ENCODE results near the gene C1QA. TPM values are rescaled to one million over a fixed set of nuclear protein-coding genes. Genes with fewer than 3 reads are reported as not detected.

C1QA gene
- total RNA-seq, 4 donors from 2014 or later: 7.2 to 24.3 (median 16.4) TPM

GRCh38 chr1:22683547-22683946 lies 47.1 kb downstream of the C1QA start:
- Histone ChIP-seq H3K9me3 (no peaks in the 10 kb centered on the region), H3K36me3 (no peaks in the 10 kb centered on the region), H3K4me3 (no peak overlapping the region), H3K27ac (no peak overlapping the region), H3K4me1 (no peaks in the 10 kb centered on the region), H3K27me3 (peaks cover 18% of the 10 kb centered on the region)
- 65% methylated on average over 1 of the region's 1 CpG for WGBS
- no peak for DNase-seq (ENCODE audit: low spot score in 2 of 2)
- TF ChIP-seq CTCF (IDR thresholded peaks at IDR 0.05): no peak
- TF ChIP-seq EP300 (IDR thresholded peaks at IDR 0.05): no peak
- TF ChIP-seq POLR2A (IDR thresholded peaks at IDR 0.05): no peak
- no peak for TF ChIP-seq POLR2AphosphoS5 (IDR thresholded peaks at IDR 0.05)

- Histone ChIP-seq H3K27me3 (peaks cover 18% of the 10 kb centered on the region), H3K4me1 (no peaks in the 10 kb centered on the region), H3K9me3 (no peaks in the 10 kb centered on the region), H3K4me3 (no peak overlapping the region), H3K36me3 (no peaks in the 10 kb centered on the region), H3K27ac (no peak overlapping the region)
- no peak for DNase-seq (ENCODE audit: low spot score in 2 of 2)
- 42% methylated on average over 10 of the region's 10 CpGs for WGBS
- TF ChIP-seq CTCF (IDR thresholded peaks at IDR 0.05) (no peak), POLR2A (IDR thresholded peaks at IDR 0.05) (no peak), POLR2AphosphoS5 (IDR thresholded peaks at IDR 0.05) (no peak)
Observed at GRCh38 chr1:22685591-22686059, 49.2 kb downstream of the C1QA start.

- Histone ChIP-seq H3K27me3 (peaks cover 16% of the 10 kb centered on the region), H3K36me3 (no peaks in the 10 kb centered on the region), H3K9me3 (no peaks in the 10 kb centered on the region), H3K27ac (no peak overlapping the region), H3K4me3 (no peak overlapping the region), H3K4me1 (no peaks in the 10 kb centered on the region)
- 69% methylated on average over 2 of the region's 2 CpGs for WGBS
- no peak for DNase-seq (ENCODE audit: low spot score in 2 of 2)
- TF ChIP-seq EP300 (IDR thresholded peaks at IDR 0.05): no peak
- TF ChIP-seq POLR2AphosphoS5 (IDR thresholded peaks at IDR 0.05): no peak
- TF ChIP-seq CTCF (IDR thresholded peaks at IDR 0.05): no peak
- TF ChIP-seq POLR2A (IDR thresholded peaks at IDR 0.05): no peak
Observed at GRCh38 chr1:22687191-22687590, 50.8 kb downstream of the C1QA start.

GRCh38 chr1:22688466-22688865 lies 52.0 kb downstream of the C1QA start:
- Histone ChIP-seq H3K36me3 (no peaks in the 10 kb centered on the region), H3K4me3 (no peak overlapping the region), H3K9me3 (no peaks in the 10 kb centered on the region), H3K27ac (no peak overlapping the region), H3K4me1 (no peaks in the 10 kb centered on the region), H3K27me3 (peaks cover 8% of the 10 kb centered on the region)
- no peak for DNase-seq (ENCODE audit: low spot score in 2 of 2)
- no peak for TF ChIP-seq POLR2AphosphoS5 (IDR thresholded peaks at IDR 0.05)
- TF ChIP-seq POLR2A (IDR thresholded peaks at IDR 0.05): no peak
- no peak for TF ChIP-seq EP300 (IDR thresholded peaks at IDR 0.05)
- no peak for TF ChIP-seq CTCF (IDR thresholded peaks at IDR 0.05)

Other genes with a start within 250 kb of the C1QA start
- gene ZBTB40, start 184.8 kb upstream of the C1QA start, total RNA-seq: 10 to 100 TPM; 12.7 to 36.0 (median 17.5) TPM
- under 1 TPM in 2 of 4 donors, not detected in 2; 0.34 to 0.64 TPM for gene EPHA8, start 73.1 kb upstream of the C1QA start, total RNA-seq
- gene C1QC, start 7.0 kb downstream of the C1QA start, total RNA-seq: 10 to 100 TPM in 3 of 4 donors, 1 to 10 TPM in 1; 6.5 to 31.9 (median 20.4) TPM
- 10 to 100 TPM; 14.5 to 71.5 (median 33.0) TPM for gene C1QB, start 16.6 kb downstream of the C1QA start, total RNA-seq
- 1 to 10 TPM in 3 of 4 donors, under 1 TPM in 1; 0.32 to 4.0 (median 1.7) TPM for gene EPHB2, start 74.2 kb downstream of the C1QA start, total RNA-seq